ENCODE measurements around the gene DUSP5. TPM values are rescaled to one million over a fixed set of nuclear protein-coding genes. Genes with fewer than 3 reads are reported as not detected.

Gene DUSP5
- polyA plus RNA-seq, 6 donors from 2014 or later: 6.0 to 29.7 (median 22.6) TPM

- peak; percentile 62 for DNase-seq
- Mint-ChIP-seq H3K27ac (peak overlapping the region in 3 of 6 donors; percentile 76 to 88 (median 87)), H3K27me3 (peaks cover 0 to 9% (median 4%) of the 10 kb centered on the region in 3 donors), H3K36me3 (no peaks in the 10 kb centered on the region), H3K4me1 (peaks cover 51 to 74% (median 57%) of the 10 kb centered on the region in 3 donors), H3K4me3 (peak overlapping the region; percentile 79 to 94 (median 84)), H3K9me3 (no peaks in the 10 kb centered on the region)
- ATAC-seq (ENCODE audit: low read depth in 2 of 2): peak; percentile 36
These were observed 627 bp downstream of the DUSP5 start for GRCh38 chr10:110498087-110498981.

GRCh38 chr10:110498982-110499795, 1.5 kb downstream of the DUSP5 start:
- Mint-ChIP-seq H3K9me3 (no peaks in the 10 kb centered on the region), H3K4me1 (peaks cover 51 to 78% (median 66%) of the 10 kb centered on the region in 3 donors), H3K36me3 (no peaks in the 10 kb centered on the region), H3K27me3 (peaks cover 0 to 9% (median 4%) of the 10 kb centered on the region in 3 donors), H3K4me3 (peak overlapping the region; percentile 79 to 92 (median 84)), H3K27ac (peak overlapping the region; percentile 38 to 88 (median 81))
- no peak for ATAC-seq (ENCODE audit: low read depth in 2 of 2)
- no peak for DNase-seq

DNA sequence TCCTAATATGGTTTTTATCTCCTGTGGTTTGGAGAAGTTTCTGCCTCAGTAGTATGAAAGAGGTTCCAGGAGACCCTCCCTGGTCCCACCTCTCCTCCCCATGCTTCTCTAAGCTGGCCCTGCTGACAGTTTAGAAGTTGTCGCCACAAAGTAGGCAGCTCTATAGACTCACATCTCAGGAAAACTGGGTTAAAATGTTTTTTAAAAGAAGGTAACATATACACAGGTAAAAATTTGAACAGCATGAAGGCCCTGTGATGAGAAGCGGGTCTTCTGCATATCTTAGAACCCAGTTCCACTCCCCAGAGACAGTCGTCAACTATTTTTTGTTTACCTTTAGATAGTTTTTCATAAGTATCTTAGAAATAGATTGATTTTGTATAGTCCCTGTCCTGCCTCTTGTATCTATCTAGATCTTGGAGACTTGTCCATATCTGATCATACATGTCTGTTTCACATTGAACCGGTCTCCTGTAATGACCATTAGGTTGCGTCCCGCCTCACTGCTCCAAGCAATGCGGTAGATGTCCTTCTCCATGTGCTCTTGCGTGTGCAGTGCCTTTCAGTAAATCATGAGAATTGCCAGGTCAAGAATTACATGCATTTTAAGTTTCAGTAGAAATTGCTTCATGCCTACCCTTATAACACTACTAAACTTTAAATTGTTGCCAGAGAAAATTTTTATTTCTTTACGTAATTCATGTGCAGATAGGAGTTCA, 2.2 kb downstream of the DUSP5 start:
- H3K27ac Mint-ChIP-seq: peak overlapping the region; percentile 23 to 87 (median 58)
- no peak for DNase-seq
- ATAC-seq (ENCODE audit: low read depth in 2 of 2): no peak
- peaks cover 0 to 9% (median 4%) of the 10 kb centered on the region in 3 donors for H3K27me3 Mint-ChIP-seq
- H3K36me3 Mint-ChIP-seq: no peaks in the 10 kb centered on the region
- H3K4me3 Mint-ChIP-seq: peak overlapping the region; percentile 79 to 92 (median 84)
- no peaks in the 10 kb centered on the region for H3K9me3 Mint-ChIP-seq
- H3K4me1 Mint-ChIP-seq: peaks cover 59 to 85% (median 73%) of the 10 kb centered on the region in 3 donors

DNA sequence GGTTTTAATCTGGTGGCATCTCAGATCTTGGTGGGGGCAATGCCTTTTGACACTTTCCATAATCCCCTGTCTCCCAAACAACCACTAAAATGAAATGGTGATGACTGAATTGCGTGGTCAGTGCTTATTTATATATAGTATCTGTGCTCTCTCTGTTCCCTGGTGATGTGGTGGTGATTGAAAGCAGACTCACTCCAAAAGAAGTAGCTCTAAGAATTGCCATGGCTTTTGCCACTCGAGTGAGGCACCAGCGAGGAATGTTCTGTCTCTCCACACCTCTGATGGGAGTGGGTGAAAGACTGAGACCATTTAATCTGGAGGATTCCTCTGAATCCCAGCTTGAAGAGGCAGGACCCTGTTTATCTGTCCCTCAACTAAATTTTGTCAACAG, 2.8 kb downstream of the DUSP5 start:
- DNase-seq: no peak
- Mint-ChIP-seq H3K9me3 (no peaks in the 10 kb centered on the region), H3K4me1 (peaks cover 60 to 85% (median 75%) of the 10 kb centered on the region in 3 donors), H3K27me3 (peaks cover 0 to 9% (median 4%) of the 10 kb centered on the region in 3 donors), H3K36me3 (no peaks in the 10 kb centered on the region), H3K4me3 (peak overlapping the region in 3 of 8 donors; percentile 71 to 88 (median 79)), H3K27ac (peak overlapping the region in 1 of 6 donors; percentile 36)
- no peak for ATAC-seq (ENCODE audit: low read depth in 2 of 2)

DNA sequence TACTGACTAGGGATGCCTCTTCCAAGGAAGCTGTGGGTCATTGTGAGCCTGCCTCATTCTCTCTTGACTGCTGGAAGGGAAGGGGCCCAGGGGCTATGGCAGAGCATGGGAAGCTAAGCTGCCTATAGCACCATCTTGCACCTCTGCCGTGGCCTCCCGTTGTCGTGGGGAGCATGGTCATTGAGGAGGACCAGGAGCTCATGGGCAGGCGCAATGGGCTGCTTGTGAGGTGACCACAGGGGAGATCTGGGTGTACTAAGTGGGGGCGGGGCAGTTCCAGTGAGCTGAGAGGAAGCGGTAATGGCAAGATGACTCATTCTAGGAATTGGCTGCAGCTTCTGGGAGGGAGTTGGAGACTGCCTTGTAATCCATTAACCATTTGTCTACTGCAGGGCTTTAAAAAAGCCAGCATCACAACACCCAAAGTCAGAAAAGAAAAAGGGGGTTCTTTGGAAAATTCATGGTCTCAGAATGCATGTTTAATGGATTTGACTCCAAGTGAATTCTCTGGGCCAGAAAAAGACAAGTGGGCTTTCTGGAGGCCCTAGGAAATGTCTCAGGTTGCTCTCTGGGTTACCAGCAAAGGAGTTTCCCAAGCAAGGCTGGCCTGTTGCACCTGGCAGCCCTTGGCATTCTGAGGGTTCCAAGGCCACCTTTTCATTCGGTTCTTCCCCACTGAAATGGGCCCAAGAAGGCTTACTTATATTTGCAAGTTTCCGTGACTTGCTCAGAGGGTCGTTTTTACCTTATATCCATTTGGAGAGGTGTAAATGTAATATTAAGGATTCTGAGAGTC, 3.6 kb downstream of the DUSP5 start:
- peak overlapping the region in 2 of 8 donors; percentile 1 to 88 for H3K4me3 Mint-ChIP-seq
- ATAC-seq (ENCODE audit: low read depth in 2 of 2) (no peak), DNase-seq (no peak)
- peaks cover 0 to 9% (median 4%) of the 10 kb centered on the region in 3 donors for H3K27me3 Mint-ChIP-seq
- no peaks in the 10 kb centered on the region for H3K36me3 Mint-ChIP-seq
- no peaks in the 10 kb centered on the region for H3K9me3 Mint-ChIP-seq
- peak overlapping the region in 2 of 6 donors; percentile 33 to 57 for H3K27ac Mint-ChIP-seq
- peaks cover 52 to 76% (median 75%) of the 10 kb centered on the region in 3 donors for H3K4me1 Mint-ChIP-seq

GRCh38 chr10:110502072-110502845, 4.6 kb downstream of the DUSP5 start:
- Mint-ChIP-seq H3K27ac (peak overlapping the region in 5 of 6 donors; percentile 15 to 99 (median 96)), H3K4me3 (peak overlapping the region in 6 of 8 donors; percentile 31 to 87 (median 68)), H3K27me3 (peaks cover 0 to 9% (median 4%) of the 10 kb centered on the region in 3 donors), H3K4me1 (peaks cover 45 to 67% (median 66%) of the 10 kb centered on the region in 3 donors), H3K9me3 (no peaks in the 10 kb centered on the region), H3K36me3 (no peaks in the 10 kb centered on the region)
- DNase-seq (no peak), ATAC-seq (ENCODE audit: low read depth in 2 of 2) (no peak)

DNA sequence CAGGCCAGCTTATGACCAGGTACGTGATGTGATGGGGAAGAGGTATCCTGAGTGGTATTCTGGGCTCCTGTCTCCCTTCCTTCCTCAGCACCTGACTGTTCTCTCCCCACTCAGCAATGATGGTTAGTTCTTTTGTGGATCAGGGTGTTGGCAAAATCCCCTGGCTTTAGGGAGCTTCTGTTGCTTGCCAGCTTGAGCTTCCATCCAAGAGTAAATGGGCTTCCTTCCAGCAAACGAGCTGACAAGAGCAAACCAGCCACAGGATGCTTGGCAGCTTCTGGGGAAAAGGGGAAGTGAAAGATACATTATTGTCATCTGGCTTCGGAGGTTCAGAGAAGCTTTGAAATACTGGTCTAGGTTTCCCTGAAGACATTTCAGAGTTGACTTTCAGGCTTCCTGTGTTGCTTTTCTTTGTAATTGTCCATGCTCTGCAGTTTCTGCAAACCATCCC, 5.2 kb downstream of the DUSP5 start:
- Mint-ChIP-seq H3K4me3 (peak overlapping the region; percentile 67 to 88 (median 72)), H3K9me3 (no peaks in the 10 kb centered on the region), H3K27ac (peak overlapping the region; percentile 96 to 99 (median 97)), H3K4me1 (peaks cover 44 to 68% (median 66%) of the 10 kb centered on the region in 3 donors), H3K27me3 (peaks cover 0 to 9% (median under 1%) of the 10 kb centered on the region in 3 donors), H3K36me3 (peaks cover 0 to 5% of the 10 kb centered on the region in 2 donors)
- ATAC-seq (ENCODE audit: low read depth in 2 of 2) (peak; percentile 51 to 56), DNase-seq (peak; percentile 84)

- Mint-ChIP-seq H3K27ac (peak overlapping the region; percentile 96 to 99 (median 97)), H3K4me3 (peak overlapping the region; percentile 67 to 88 (median 75)), H3K4me1 (peaks cover 44 to 67% (median 64%) of the 10 kb centered on the region in 3 donors), H3K27me3 (peaks cover 0 to 9% (median 0%) of the 10 kb centered on the region in 3 donors), H3K36me3 (peaks cover 0 to 8% of the 10 kb centered on the region in 2 donors), H3K9me3 (no peaks in the 10 kb centered on the region)
- ATAC-seq (ENCODE audit: low read depth in 2 of 2) (no peak), DNase-seq (no peak)
These were observed 5.9 kb downstream of the DUSP5 start for GRCh38 chr10:110503528-110504110.

GRCh38 chr10:110504111-110504735, 6.5 kb downstream of the DUSP5 start:
- H3K36me3 Mint-ChIP-seq: peaks cover 0 to 8% of the 10 kb centered on the region in 2 donors
- peak overlapping the region; percentile 96 to 99 (median 97) for H3K27ac Mint-ChIP-seq
- peaks cover 38 to 61% (median 58%) of the 10 kb centered on the region in 3 donors for H3K4me1 Mint-ChIP-seq
- H3K4me3 Mint-ChIP-seq: peak overlapping the region; percentile 27 to 88 (median 75)
- ATAC-seq (ENCODE audit: low read depth in 2 of 2) (peak; percentile 90 to 92), DNase-seq (peak; percentile 85)
- H3K9me3 Mint-ChIP-seq: no peaks in the 10 kb centered on the region
- peaks cover 0 to 4% (median 0%) of the 10 kb centered on the region in 3 donors for H3K27me3 Mint-ChIP-seq

DNA sequence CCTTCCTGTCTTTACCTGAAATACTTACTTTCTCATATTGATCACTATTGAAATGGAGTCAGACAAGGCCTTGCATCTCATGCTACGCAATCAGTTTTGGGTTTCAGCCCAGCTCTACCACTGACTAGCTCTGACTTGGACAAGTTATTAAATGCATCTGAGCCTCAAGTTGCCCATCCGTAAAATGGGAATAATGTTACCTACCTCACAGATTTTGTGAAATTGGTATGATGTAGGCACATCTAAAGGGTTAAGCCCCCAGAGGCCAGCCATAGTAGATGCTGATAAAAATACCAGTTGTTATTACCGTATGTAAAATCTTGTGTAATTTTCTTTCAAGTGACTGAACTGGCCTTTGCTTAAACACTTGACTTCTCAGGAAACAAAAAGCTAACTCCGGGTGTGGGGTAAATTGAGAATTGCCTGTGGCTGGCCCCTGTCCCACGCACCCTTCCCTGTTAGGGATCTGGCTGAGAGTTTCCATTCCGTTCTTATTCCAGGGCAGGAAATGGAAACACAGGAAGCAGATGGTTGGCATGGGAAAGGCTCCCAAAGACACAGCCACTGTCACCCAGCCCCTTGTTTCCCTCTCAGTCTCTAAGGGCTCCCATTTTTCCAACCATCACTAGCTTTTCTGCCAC, 7.5 kb downstream of the DUSP5 start:
- ATAC-seq (ENCODE audit: low read depth in 2 of 2) (no peak), DNase-seq (no peak)
- Mint-ChIP-seq H3K36me3 (peaks cover 0 to 8% of the 10 kb centered on the region in 2 donors), H3K4me1 (peaks cover 29 to 51% (median 48%) of the 10 kb centered on the region in 3 donors), H3K4me3 (no peak overlapping the region), H3K9me3 (no peaks in the 10 kb centered on the region), H3K27ac (peak overlapping the region in 4 of 6 donors; percentile 15 to 99 (median 96)), H3K27me3 (no peaks in the 10 kb centered on the region)

All from naive B cell (primary cell).